GM12874 (cell line): Measurements from ENCODE around the gene CCM2.

ENCODE experiments used
- CTCF ChIP-seq: IDR thresholded peaks from 2 replicates; pipeline ENCODE4 v1.5.1; 2011; ENCODE audit warnings: low read depth, mild to moderate bottlenecking, control low read depth, low read length, moderate library complexity; ENCODE audit not compliant: insufficient read depth

Gene CCM2

GRCh38 chr7:44981035-44981706, 18.8 kb upstream of the CCM2 start:
- TF ChIP-seq CTCF: no peak

DNA sequence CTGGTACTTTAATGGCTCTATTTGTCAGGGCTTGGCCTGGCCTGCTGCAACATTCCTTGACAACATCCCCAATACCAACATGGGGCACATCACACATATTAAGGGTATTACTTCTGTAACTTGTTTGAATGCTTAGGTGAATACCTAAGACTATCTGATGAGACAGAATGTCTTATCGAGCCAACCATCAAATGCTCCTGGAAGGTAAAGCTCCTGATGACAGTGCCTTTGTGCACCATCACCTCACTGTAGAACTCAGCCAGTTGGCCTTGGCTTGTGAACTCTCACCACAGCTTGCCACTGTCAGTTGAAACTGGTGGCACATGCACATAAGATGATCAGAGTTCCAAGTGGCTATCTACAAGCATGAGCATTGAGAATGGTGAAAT, 17.5 kb upstream of the CCM2 start:
- no peak for TF ChIP-seq CTCF

DNA sequence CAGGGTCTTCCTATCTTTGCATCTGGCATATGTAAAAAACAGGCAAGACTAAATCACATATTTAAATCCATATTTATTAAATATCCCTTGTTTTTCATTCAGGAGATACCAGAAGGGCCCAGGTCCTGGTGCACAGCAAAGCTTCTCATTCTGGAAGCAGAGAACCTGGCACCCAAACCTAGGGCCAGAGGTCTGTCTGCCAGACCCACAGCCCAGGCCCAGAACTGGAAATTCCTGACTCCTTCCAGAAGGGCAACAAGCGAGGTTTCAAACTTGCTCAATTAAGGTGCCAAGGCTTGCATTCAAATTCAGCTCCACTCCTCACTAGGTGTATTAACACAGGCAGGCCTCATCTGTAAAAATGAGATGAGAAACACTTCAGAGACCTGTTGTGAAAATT, 17.0 kb upstream of the CCM2 start:
- no peak for TF ChIP-seq CTCF

DNA sequence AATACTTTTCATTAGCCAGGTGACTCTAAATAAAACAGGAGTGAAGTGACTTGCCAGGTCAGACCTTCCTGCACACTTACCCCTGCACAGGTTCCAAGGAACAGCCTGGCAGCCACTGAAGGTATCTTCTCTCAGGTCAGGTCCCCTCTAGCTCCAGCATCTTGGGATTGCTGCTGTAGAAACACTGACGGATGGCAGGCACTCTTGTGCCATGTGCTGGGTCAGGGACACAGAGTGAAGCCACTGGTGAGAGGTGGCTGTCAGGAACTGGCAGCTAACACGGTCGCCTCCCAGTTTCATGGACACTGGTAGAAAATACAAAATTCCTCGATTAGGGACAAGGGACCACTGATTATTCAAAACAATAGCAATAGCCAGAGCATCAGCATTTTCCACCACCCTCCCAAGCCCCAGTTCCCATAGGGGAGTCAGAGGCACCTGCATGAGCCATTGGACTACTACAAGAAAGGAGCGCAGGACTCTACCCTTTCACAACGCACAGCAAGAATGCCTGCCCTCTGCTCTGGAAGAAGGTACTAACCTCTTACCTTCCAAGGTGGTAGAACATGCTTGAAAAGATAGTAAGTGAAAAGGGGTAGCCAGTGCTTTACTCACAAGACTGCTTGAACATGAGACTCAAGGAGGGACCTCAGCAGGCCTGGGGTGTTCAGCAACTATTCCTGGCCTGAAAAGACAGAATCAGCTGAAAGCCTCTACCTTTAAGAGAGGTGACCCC, 16.1 kb upstream of the CCM2 start:
- TF ChIP-seq CTCF: no peak

DNA sequence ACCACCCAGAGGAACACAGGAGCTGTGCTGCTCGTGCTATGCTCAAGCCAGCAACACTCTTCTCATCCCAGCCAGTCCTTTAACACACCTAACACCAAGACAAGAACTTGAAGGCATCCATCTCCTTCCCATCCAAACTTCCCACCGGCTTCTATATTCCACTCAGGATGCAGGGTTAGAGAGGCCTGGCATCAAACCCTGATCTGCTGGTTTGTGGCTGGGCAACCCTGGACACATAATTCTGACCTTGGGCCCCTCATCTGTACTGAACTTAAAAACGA, 15.6 kb upstream of the CCM2 start:
- no peak for TF ChIP-seq CTCF

GRCh38 chr7:44985033-44985695, 14.8 kb upstream of the CCM2 start:
- TF ChIP-seq CTCF: no peak

- TF ChIP-seq CTCF: no peak
These were observed 14.1 kb upstream of the CCM2 start for GRCh38 chr7:44985900-44986217.
